Karpas-422 (cell line): ENCODE measurements around the gene UBALD2. TPM values are rescaled to one million over a fixed set of nuclear protein-coding genes. Genes with fewer than 3 reads are reported as not detected.

Experiments
- DNase-seq: peaks from one replicate; pipeline ENCODE4 v3.0.0-alpha.2; 2015
- H2AFZ ChIP-seq: fragments of 200-600 bp; sonication (generic); 2 replicates; pipeline ENCODE4 v1.6.1; 2014; ENCODE audit warnings: antibody characterized with exemption, low read length, mixed read lengths
- H3K27ac ChIP-seq: fragments of 200-600 bp; sonication (generic); 2 replicates; pipeline ENCODE4 v1.5.1; 2014; ENCODE audit warnings: mild to moderate bottlenecking, low read length, moderate library complexity
- H3K27me3 ChIP-seq: fragments of 200-600 bp; sonication (generic); 2 replicates; pipeline ENCODE4 v1.6.1; 2014; ENCODE audit warnings: low read length, mixed read lengths
- H3K36me3 ChIP-seq: fragments of 200-600 bp; sonication (generic); 2 replicates; pipeline ENCODE4 v1.6.1; 2014; ENCODE audit warnings: low read length, mixed read lengths; ENCODE audit not compliant: insufficient read depth
- H3K4me1 ChIP-seq: fragments of 200-600 bp; sonication (generic); 2 replicates; pipeline ENCODE4 v1.6.1; 2014; ENCODE audit warnings: mild to moderate bottlenecking, low read length, mixed read lengths
- H3K4me2 ChIP-seq: fragments of 200-600 bp; sonication (generic); 2 replicates; pipeline ENCODE4 v1.6.1; 2014; ENCODE audit warnings: low read length, low read depth, mild to moderate bottlenecking; ENCODE audit not compliant: poor library complexity, severe bottlenecking
- H3K4me3 ChIP-seq: fragments of 200-600 bp; sonication (generic); 2 replicates; pipeline ENCODE4 v1.5.1; 2014; ENCODE audit warnings: mild to moderate bottlenecking, antibody characterized with exemption, low read length, mixed read lengths
- H3K79me2 ChIP-seq: fragments of 200-600 bp; sonication (generic); 2 replicates; pipeline ENCODE4 v1.6.1; 2014; ENCODE audit warnings: mild to moderate bottlenecking, low read length, mixed read lengths
- H3K9ac ChIP-seq: fragments of 200-600 bp; sonication (generic); 2 replicates; pipeline ENCODE4 v1.6.0; 2014; ENCODE audit warnings: low read length
- H3K9me2 ChIP-seq: fragments of 200-600 bp; sonication (generic), shearing (Covaris generic); replicated peaks from 2 replicates; pipeline ENCODE4 v1.6.0; 2014; ENCODE audit warnings: mild to moderate bottlenecking, low read length, moderate library complexity; ENCODE audit not compliant: insufficient read depth
- H3K9me3 ChIP-seq: fragments of 300-700, 200-600 bp; sonication (generic); 2 replicates; pipeline ENCODE4 v1.6.1; 2014; ENCODE audit warnings: low read length, mixed read lengths
- H4K20me1 ChIP-seq: fragments of 200-600 bp; sonication (generic); 2 replicates; pipeline ENCODE4 v1.6.1; 2014; ENCODE audit warnings: mild to moderate bottlenecking, antibody characterized with exemption, low read length, low read depth; ENCODE audit not compliant: insufficient read depth
- small RNA-seq: library from RNA; depleted of rRNA; stranded (forward); fragments of <200 nt; gene quantifications from one replicate; pipeline ENCODE3, GENCODE V24; 2014
- total RNA-seq: library from RNA; depleted of rRNA; stranded (reverse); fragments of >200 nt; shearing (Covaris generic); gene quantifications from 2 replicates; pipeline ENCODE4 v1.2.3, GENCODE V29; 2014; ENCODE audit warnings: low replicate concordance; rRNA removed

Gene UBALD2
- total RNA-seq, 1 experiment from 2014 or later = 22.5 TPM

DNA sequence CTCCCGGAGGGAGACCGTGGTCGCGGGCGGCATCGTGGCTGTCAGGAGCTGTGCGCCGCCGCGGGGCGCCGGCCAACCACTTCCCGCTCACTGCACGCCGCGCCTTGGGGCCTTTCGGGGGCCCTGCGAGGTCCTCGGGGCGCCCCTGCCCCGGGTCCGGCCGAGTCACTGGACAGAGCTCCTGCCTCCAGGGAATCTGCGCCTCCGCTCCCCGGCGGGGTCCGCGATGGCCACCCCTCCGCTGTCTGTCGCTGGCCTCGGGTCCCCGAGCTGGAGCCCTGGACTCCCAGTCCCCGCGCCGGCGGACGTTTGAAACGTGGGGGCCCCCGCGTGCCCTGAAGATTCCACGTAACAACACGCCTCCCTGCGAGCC lies 42.8 kb downstream of the UBALD2 start, which contains the start of gene QRICH2:
QRICH2 (minus strand) TSS at position 311 of the 373 bp plus-strand sequence; CDS start at position 33, 278 bp downstream.
- H3K9ac ChIP-seq = no peak within 1 kb of the TSS
- H3K4me3 ChIP-seq = no peak within 1 kb of the TSS
- no peak within 1 kb of the TSS for H2AFZ ChIP-seq
- H3K79me2 ChIP-seq = no peaks in the 10 kb centered on the region
- no peak for DNase-seq
- H3K4me2 ChIP-seq = no peak within 1 kb of the TSS
- no peaks in the 10 kb centered on the region for H3K9me3 ChIP-seq
- no peaks in the 10 kb centered on the region for H4K20me1 ChIP-seq
- no peak within 1 kb of the TSS for H3K27ac ChIP-seq
- H3K4me1 ChIP-seq = no peaks in the 10 kb centered on the region
- no peaks in the 10 kb centered on the region for H3K36me3 ChIP-seq
- H3K9me2 ChIP-seq = no peaks in the 10 kb centered on the region
- H3K27me3 ChIP-seq = no peaks in the 10 kb centered on the region

DNA sequence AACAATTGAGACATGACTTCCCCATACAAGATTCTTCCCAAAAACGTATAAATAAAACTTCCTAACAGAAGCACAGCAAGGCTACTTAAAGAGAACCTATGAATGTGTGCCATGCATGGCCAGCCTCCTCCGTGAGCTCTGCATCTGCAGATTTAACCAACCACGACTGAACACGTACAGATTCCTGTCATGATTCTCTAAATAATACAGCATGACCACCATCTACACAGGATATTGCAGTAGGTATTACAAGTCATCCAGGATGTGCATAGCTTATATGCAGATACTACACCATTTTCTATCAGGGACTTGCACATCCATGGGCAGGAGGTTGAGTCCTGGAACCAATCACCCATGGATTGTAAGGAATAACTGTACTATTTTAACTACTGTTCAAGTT lies 44.3 kb downstream of the UBALD2 start:
- Histone ChIP-seq H2AFZ (no peak overlapping the region), H3K4me1 (no peaks in the 10 kb centered on the region), H3K9me2 (no peaks in the 10 kb centered on the region), H3K9me3 (no peaks in the 10 kb centered on the region), H3K27ac (no peak overlapping the region), H3K4me3 (no peak overlapping the region), H3K9ac (no peak overlapping the region), H3K36me3 (no peaks in the 10 kb centered on the region), H4K20me1 (no peaks in the 10 kb centered on the region), H3K79me2 (no peaks in the 10 kb centered on the region), H3K27me3 (no peaks in the 10 kb centered on the region), H3K4me2 (no peak overlapping the region)
- DNase-seq = no peak

DNA sequence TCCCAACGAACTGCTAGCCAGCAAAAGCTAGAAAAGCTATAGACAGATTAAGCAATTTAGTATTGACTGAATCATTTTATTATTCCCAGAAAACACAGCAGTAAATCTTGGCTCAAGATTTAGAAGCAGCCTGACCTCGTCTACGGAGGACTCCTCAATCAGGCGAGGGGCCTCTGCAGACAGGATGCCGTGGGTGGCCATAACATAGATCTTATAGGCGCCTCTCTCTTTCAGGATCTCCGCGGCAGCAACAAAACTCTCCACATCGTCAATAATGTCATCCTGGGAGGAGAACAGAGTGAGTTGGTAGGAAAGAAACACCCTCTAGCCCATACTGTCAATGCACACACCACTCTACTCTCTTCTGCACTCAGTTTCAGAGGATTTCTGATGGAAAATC lies 47.6 kb downstream of the UBALD2 start:
- no peaks in the 10 kb centered on the region for H3K9me3 ChIP-seq
- DNase-seq = no peak
- no peak overlapping the region for H3K9ac ChIP-seq
- H3K79me2 ChIP-seq = no peaks in the 10 kb centered on the region
- H4K20me1 ChIP-seq = no peaks in the 10 kb centered on the region
- H3K9me2 ChIP-seq = no peaks in the 10 kb centered on the region
- H3K36me3 ChIP-seq = no peaks in the 10 kb centered on the region
- H3K4me2 ChIP-seq = no peak overlapping the region
- H3K4me3 ChIP-seq = no peak overlapping the region
- no peaks in the 10 kb centered on the region for H3K27me3 ChIP-seq
- no peaks in the 10 kb centered on the region for H3K4me1 ChIP-seq
- H2AFZ ChIP-seq = no peak overlapping the region
- H3K27ac ChIP-seq = no peak overlapping the region

DNA sequence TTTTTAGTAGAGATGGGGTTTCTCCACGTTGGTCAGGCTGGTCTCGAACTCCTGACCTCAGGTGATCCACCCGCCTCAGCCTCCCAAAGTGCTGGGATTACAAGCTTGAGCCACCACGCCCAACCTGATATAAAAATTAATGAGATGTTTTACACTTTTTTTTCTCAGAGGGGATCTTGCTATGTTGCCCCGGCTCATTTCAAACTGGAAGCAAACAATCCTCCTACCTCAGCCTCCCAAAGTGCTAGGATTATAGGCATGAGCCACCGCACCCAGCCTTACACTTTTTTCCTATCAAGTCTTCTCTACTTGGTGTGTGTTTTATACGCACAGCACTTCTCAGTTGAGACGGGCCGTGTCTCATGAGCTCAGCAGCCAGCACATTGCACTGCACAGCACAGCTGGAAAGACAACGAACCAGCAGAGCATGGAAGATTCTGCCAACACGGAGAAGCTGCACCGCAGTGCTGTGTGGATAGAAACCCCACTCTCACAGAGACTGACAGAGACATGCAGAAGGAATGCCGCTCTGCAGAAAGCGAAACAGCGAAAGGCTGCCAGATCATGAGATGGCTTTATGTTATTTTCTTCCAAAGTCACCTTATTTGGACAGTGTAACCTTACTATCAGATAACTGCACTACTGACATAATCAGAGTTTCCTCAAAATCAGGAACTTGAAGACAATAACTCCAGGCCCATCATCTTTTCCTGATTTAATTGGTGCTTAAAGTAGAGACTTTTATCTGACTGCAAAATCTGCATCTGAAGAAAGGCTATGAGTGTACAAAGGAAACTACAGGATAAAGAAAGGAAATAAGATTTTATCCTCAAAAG lies 49.5 kb downstream of the UBALD2 start:
- Histone ChIP-seq H3K27me3 (no peaks in the 10 kb centered on the region), H3K9me2 (no peaks in the 10 kb centered on the region), H3K79me2 (no peaks in the 10 kb centered on the region), H3K27ac (no peak overlapping the region), H2AFZ (no peak overlapping the region), H3K4me1 (no peaks in the 10 kb centered on the region), H3K9me3 (no peaks in the 10 kb centered on the region), H3K4me3 (no peak overlapping the region), H3K9ac (no peak overlapping the region), H3K4me2 (no peak overlapping the region), H4K20me1 (no peaks in the 10 kb centered on the region), H3K36me3 (no peaks in the 10 kb centered on the region)
- DNase-seq = no peak

DNA sequence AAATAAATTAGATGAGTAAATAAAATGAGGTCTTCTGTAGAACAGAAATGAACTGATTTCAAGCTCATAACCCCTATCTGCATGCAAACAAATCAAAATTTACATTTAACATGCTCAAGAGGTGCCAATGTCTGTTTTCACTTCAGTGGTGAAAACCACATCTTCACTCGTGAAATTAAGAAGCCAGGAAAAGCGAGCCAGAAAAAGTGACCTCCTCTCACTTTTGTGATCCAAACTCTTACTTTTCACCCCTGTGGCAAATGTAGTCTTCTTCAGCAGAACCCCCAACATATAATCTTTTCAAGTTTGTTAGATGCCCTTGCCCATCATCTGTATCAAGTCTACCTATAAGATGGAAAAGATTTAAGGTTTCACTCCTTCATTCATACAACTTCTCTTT lies 52.4 kb downstream of the UBALD2 start:
- Histone ChIP-seq H3K9ac (no peak overlapping the region), H3K9me2 (no peaks in the 10 kb centered on the region), H3K27me3 (no peaks in the 10 kb centered on the region), H3K36me3 (no peaks in the 10 kb centered on the region), H4K20me1 (no peaks in the 10 kb centered on the region), H3K4me1 (no peaks in the 10 kb centered on the region), H3K4me3 (no peak overlapping the region), H2AFZ (no peak overlapping the region), H3K4me2 (no peak overlapping the region), H3K27ac (no peak overlapping the region), H3K79me2 (no peaks in the 10 kb centered on the region), H3K9me3 (no peaks in the 10 kb centered on the region)
- no peak for DNase-seq

DNA sequence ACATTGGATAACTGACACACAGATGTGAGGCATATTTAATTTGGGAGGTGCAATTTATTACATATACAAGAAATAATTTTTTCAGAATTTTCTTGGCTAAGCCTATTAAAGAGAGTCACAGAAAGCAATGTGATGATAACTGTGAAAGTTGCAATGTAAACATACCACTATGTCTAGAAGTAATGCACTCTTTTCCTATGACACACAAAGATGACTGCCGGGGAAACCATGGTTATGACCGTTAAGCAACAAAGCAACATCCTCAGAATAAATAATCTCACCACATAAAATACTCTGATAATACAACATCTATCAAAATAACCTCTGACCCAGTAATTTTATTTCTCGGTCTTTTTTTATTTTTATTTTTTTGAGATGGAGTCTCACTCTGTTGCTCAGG lies 53.4 kb downstream of the UBALD2 start:
- Histone ChIP-seq H3K27me3 (no peaks in the 10 kb centered on the region), H3K9me3 (no peaks in the 10 kb centered on the region), H3K79me2 (no peaks in the 10 kb centered on the region), H3K9me2 (no peaks in the 10 kb centered on the region), H2AFZ (no peak overlapping the region), H3K4me1 (no peaks in the 10 kb centered on the region), H3K9ac (no peak overlapping the region), H4K20me1 (no peaks in the 10 kb centered on the region), H3K4me3 (no peak overlapping the region), H3K36me3 (no peaks in the 10 kb centered on the region), H3K27ac (no peak overlapping the region), H3K4me2 (no peak overlapping the region)
- DNase-seq = no peak

Small RNA genes lying within 50 kb of the gene (small RNA-seq; reads per million reads assigned to genes)
- not detected for gene RF00019

Other genes with a start within 250 kb of the UBALD2 start
- gene EVPL, start 238.0 kb upstream of the UBALD2 start, total RNA-seq = 0.07 and 0.29 TPM in 2 replicates
- gene SRP68, start 192.8 kb upstream of the UBALD2 start, total RNA-seq = 12.0 and 18.4 TPM in 2 replicates
- gene GALR2, start 190.6 kb upstream of the UBALD2 start, total RNA-seq = not detected in 2 replicates
- not detected in 2 replicates for gene ZACN, start 186.2 kb upstream of the UBALD2 start, total RNA-seq
- gene EXOC7, start 161.6 kb upstream of the UBALD2 start, total RNA-seq = 55.4 and 69.0 TPM in 2 replicates
- not detected in 2 replicates for gene FOXJ1, start 124.1 kb upstream of the UBALD2 start, total RNA-seq
- not detected in 2 replicates for gene RNF157, start 24.9 kb upstream of the UBALD2 start, total RNA-seq
- gene QRICH2, start 42.9 kb downstream of the UBALD2 start, total RNA-seq = 3.1 and 3.7 TPM in 2 replicates
- gene PRPSAP1, start 88.6 kb downstream of the UBALD2 start, total RNA-seq = 27.6 and 41.1 TPM in 2 replicates
- 0.67 and 3.9 TPM in 2 replicates for gene SPHK1, start 119.3 kb downstream of the UBALD2 start, total RNA-seq
- gene UBE2O, start 187.8 kb downstream of the UBALD2 start, total RNA-seq = 10.5 and 19.9 TPM in 2 replicates
- gene AANAT, start 202.3 kb downstream of the UBALD2 start, total RNA-seq = not detected in 2 replicates
- 5.1 and 5.4 TPM in 2 replicates for gene RHBDF2, start 236.1 kb downstream of the UBALD2 start, total RNA-seq